Chondrocyte (in vitro differentiated cells): ENCODE measurements around the gene MEIG1. TPM values are rescaled to one million over a fixed set of nuclear protein-coding genes. Genes with fewer than 3 reads are reported as not detected.

Source experiments
- DNase-seq: peaks from one replicate; pipeline ENCODE4 v3.0.0; 2021; ENCODE audit warnings: mixed read lengths, low spot score
- H3K27ac Mint-ChIP-seq: one replicate; pipeline ENCODE4 v1.8.0; 2021; ENCODE audit warnings: mild to moderate bottlenecking, moderate library complexity, mixed read lengths; ENCODE audit not compliant: unreplicated experiment
- H3K27me3 Mint-ChIP-seq: 2 replicates; pipeline ENCODE4 v1.8.0; 2021; ENCODE audit warnings: low read depth, mixed read lengths
- H3K36me3 Mint-ChIP-seq: 2 replicates; pipeline ENCODE4 v1.8.0; 2021; ENCODE audit warnings: low read depth, mixed read lengths
- H3K4me1 Mint-ChIP-seq: 2 replicates; pipeline ENCODE4 v1.8.0; 2021; ENCODE audit warnings: low read depth, mild to moderate bottlenecking, mixed read lengths
- H3K4me3 Mint-ChIP-seq: one replicate; pipeline ENCODE4 v1.8.0; 2021; ENCODE audit warnings: mild to moderate bottlenecking, moderate library complexity, mixed read lengths; ENCODE audit not compliant: unreplicated experiment
- H3K9me3 Mint-ChIP-seq: 2 replicates; pipeline ENCODE4 v1.8.0; 2021; ENCODE audit warnings: low read depth, mixed read lengths
- CTCF ChIP-seq: fragments of 200-600 bp; sonication (generic); IDR thresholded peaks from 2 replicates; pipeline ENCODE4 v1.5.0; 2021; ENCODE audit warnings: antibody characterized with exemption, mild to moderate bottlenecking, moderate library complexity
- total RNA-seq: library from RNA; stranded (reverse); gene quantifications from 3 replicates; pipeline ENCODE4 v1.2.1, GENCODE V29; 2021

Gene MEIG1
- total RNA-seq, 1 donor from 2014 or later, result not detected

GRCh38 chr10:14949291-14949690 lies 9.9 kb upstream of the MEIG1 start:
- Mint-ChIP-seq H3K9me3 (no peaks in the 10 kb centered on the region), H3K27me3 (no peaks in the 10 kb centered on the region), H3K4me3 (no peak overlapping the region), H3K36me3 (peaks cover 5% of the 10 kb centered on the region), H3K4me1 (peaks cover 17% of the 10 kb centered on the region), H3K27ac (no peak overlapping the region)
- TF ChIP-seq CTCF, result no peak
- no peak for DNase-seq

GRCh38 chr10:14952851-14953423 lies 6.3 kb upstream of the MEIG1 start:
- H3K9me3 Mint-ChIP-seq, result no peaks in the 10 kb centered on the region

GRCh38 chr10:14953424-14954000 lies 5.7 kb upstream of the MEIG1 start:
- DNase-seq, result peak; percentile 90
- Mint-ChIP-seq H3K36me3 (no peaks in the 10 kb centered on the region), H3K9me3 (no peaks in the 10 kb centered on the region), H3K4me1 (peaks cover 23% of the 10 kb centered on the region), H3K27me3 (no peaks in the 10 kb centered on the region), H3K27ac (peak overlapping the region; percentile 94), H3K4me3 (peak overlapping the region; percentile 90)
- TF ChIP-seq CTCF, result peak; percentile 46

More at GRCh38 chr10:14952851-14953423, 6.3 kb upstream of the MEIG1 start:
- no peaks in the 10 kb centered on the region for H3K27me3 Mint-ChIP-seq
- H3K4me1 Mint-ChIP-seq, result peaks cover 23% of the 10 kb centered on the region
- no peak for DNase-seq
- H3K36me3 Mint-ChIP-seq, result no peaks in the 10 kb centered on the region
- H3K4me3 Mint-ChIP-seq, result peak overlapping the region; percentile 90
- TF ChIP-seq CTCF, result peak; percentile 40
- peak overlapping the region; percentile 94 for H3K27ac Mint-ChIP-seq

- peak; percentile 96 for DNase-seq
- Mint-ChIP-seq H3K4me3 (peak within 1 kb of the TSS; percentile 90), H3K9me3 (no peaks in the 10 kb centered on the region), H3K27ac (peak within 1 kb of the TSS; percentile 94), H3K4me1 (peaks cover 27% of the 10 kb centered on the region), H3K27me3 (no peaks in the 10 kb centered on the region), H3K36me3 (no peaks in the 10 kb centered on the region)
- no peak for TF ChIP-seq CTCF
Measured at GRCh38 chr10:14954001-14954770, 5.0 kb upstream of the MEIG1 start, which contains the start of gene DCLRE1C. TSS of gene DCLRE1C (minus strand) at chr10:14954096. CDS start at chr10:14954010, 86 bp downstream.

GRCh38 chr10:14954934-14955333 lies 4.3 kb upstream of the MEIG1 start:
- no peak for TF ChIP-seq CTCF
- no peaks in the 10 kb centered on the region for H3K36me3 Mint-ChIP-seq
- H3K4me3 Mint-ChIP-seq, result peak overlapping the region; percentile 90
- no peaks in the 10 kb centered on the region for H3K27me3 Mint-ChIP-seq
- peaks cover 27% of the 10 kb centered on the region for H3K4me1 Mint-ChIP-seq
- no peak for DNase-seq
- H3K9me3 Mint-ChIP-seq, result no peaks in the 10 kb centered on the region
- H3K27ac Mint-ChIP-seq, result peak overlapping the region; percentile 94
